Measurements from ENCODE around the gene SOX8.

The SOX8 gene

GRCh38 chr16:968620-969019 lies 12.9 kb upstream of the SOX8 start:
- WGBS (ENCODE audit: insufficient coverage): 96% methylated on average over 7 of the region's 8 CpGs
- Histone ChIP-seq H3K4me1 (ENCODE audit: control extremely low read depth in 1 of 4, control insufficient read depth in 4 of 4, insufficient read depth in 4 of 4, low read length in 3 of 4) (peaks cover 0 to 21% (median 19%) of the 10 kb centered on the region in 4 experiments), H3K27me3 (replicated peaks in 2 of 5; ENCODE audit: control insufficient read depth in 4 of 5, insufficient read depth in 5 of 5, low read length in 4 of 5) (peaks cover 0 to 5% (median 0%) of the 10 kb centered on the region in 5 experiments), H3K27ac (ENCODE audit: insufficient read depth in 1 of 2, low read depth in 1 of 2, low read length in 2 of 2, poor library complexity in 1 of 2, severe bottlenecking in 2 of 2) (no peak overlapping the region), H3K9me3 (ENCODE audit: control extremely low read depth in 1 of 5, control insufficient read depth in 4 of 5, insufficient read depth in 2 of 5, low read depth in 1 of 5, low read length in 4 of 5) (peaks cover 0 to 14% (median 2%) of the 10 kb centered on the region in 5 experiments), H3K4me3 (ENCODE audit: control insufficient read depth in 1 of 7, extremely low read depth in 1 of 7, insufficient read depth in 4 of 7, low read depth in 2 of 7, low read length in 6 of 7) (no peak overlapping the region), H3K36me3 (ENCODE audit: control insufficient read depth in 4 of 4, insufficient read depth in 4 of 4, low read length in 3 of 4) (peaks cover 6 to 29% (median 17%) of the 10 kb centered on the region in 4 experiments)
- ChIA-PET CTCF (no interaction called here), POLR2A (no interaction called here)
- no peak for DNase-seq

- Histone ChIP-seq H3K9me3 (ENCODE audit: control extremely low read depth in 1 of 5, control insufficient read depth in 4 of 5, insufficient read depth in 2 of 5, low read depth in 1 of 5, low read length in 4 of 5) (peaks cover 0 to 14% (median 2%) of the 10 kb centered on the region in 5 experiments), H3K4me1 (ENCODE audit: control extremely low read depth in 1 of 4, control insufficient read depth in 4 of 4, insufficient read depth in 4 of 4, low read length in 3 of 4) (peaks cover 0 to 19% (median 18%) of the 10 kb centered on the region in 4 experiments), H3K36me3 (ENCODE audit: control insufficient read depth in 4 of 4, insufficient read depth in 4 of 4, low read length in 3 of 4) (peaks cover 6 to 29% (median 17%) of the 10 kb centered on the region in 4 experiments), H3K27ac (ENCODE audit: insufficient read depth in 1 of 2, low read depth in 1 of 2, low read length in 2 of 2, poor library complexity in 1 of 2, severe bottlenecking in 2 of 2) (peak overlapping the region in 1 of 2 experiments; percentile 73), H3K4me3 (ENCODE audit: control insufficient read depth in 1 of 7, extremely low read depth in 1 of 7, insufficient read depth in 4 of 7, low read depth in 2 of 7, low read length in 6 of 7) (peak overlapping the region; percentile 69 to 88 (median 78)), H3K27me3 (replicated peaks in 2 of 5; ENCODE audit: control insufficient read depth in 4 of 5, insufficient read depth in 5 of 5, low read length in 4 of 5) (peaks cover 0 to 5% (median 0%) of the 10 kb centered on the region in 5 experiments)
- ChIA-PET POLR2A (no interaction called here), CTCF (no interaction called here)
- no peak for DNase-seq
- 46% methylated on average over 47 of the region's 55 CpGs for WGBS (ENCODE audit: insufficient coverage)
Observed at GRCh38 chr16:969508-970385, 11.8 kb upstream of the SOX8 start.

GRCh38 chr16:970386-970765 lies 11.2 kb upstream of the SOX8 start:
- 0% methylated on average over 40 of the region's 42 CpGs for WGBS (ENCODE audit: insufficient coverage)

GRCh38 chr16:970766-971581 lies 10.6 kb upstream of the SOX8 start, which contains the start of gene LMF1:
Gene LMF1 (minus strand): TSS chr16:970984. CDS start chr16:970980, 4 bp downstream.
- DNase-seq: peak; percentile 82 to 91 (median 87)
- Histone ChIP-seq H3K4me3 (ENCODE audit: control insufficient read depth in 1 of 7, extremely low read depth in 1 of 7, insufficient read depth in 4 of 7, low read depth in 2 of 7, low read length in 6 of 7) (peak within 1 kb of the TSS; percentile 69 to 88 (median 78)), H3K27me3 (replicated peaks in 2 of 5; ENCODE audit: control insufficient read depth in 4 of 5, insufficient read depth in 5 of 5, low read length in 4 of 5) (peaks cover 0 to 5% (median 0%) of the 10 kb centered on the region in 5 experiments), H3K27ac (ENCODE audit: insufficient read depth in 1 of 2, low read depth in 1 of 2, low read length in 2 of 2, poor library complexity in 1 of 2, severe bottlenecking in 2 of 2) (peak within 1 kb of the TSS in 1 of 2 experiments; percentile 73), H3K9me3 (ENCODE audit: control extremely low read depth in 1 of 5, control insufficient read depth in 4 of 5, insufficient read depth in 2 of 5, low read depth in 1 of 5, low read length in 4 of 5) (peaks cover 0 to 6% (median 0%) of the 10 kb centered on the region in 5 experiments), H3K36me3 (ENCODE audit: control insufficient read depth in 4 of 4, insufficient read depth in 4 of 4, low read length in 3 of 4) (peaks cover 6 to 21% (median 15%) of the 10 kb centered on the region in 4 experiments), H3K4me1 (ENCODE audit: control extremely low read depth in 1 of 4, control insufficient read depth in 4 of 4, insufficient read depth in 4 of 4, low read length in 3 of 4) (peaks cover 0 to 20% (median 19%) of the 10 kb centered on the region in 4 experiments)
- ChIA-PET CTCF (no interaction called here), POLR2A (no interaction called here)
- 5% methylated on average over 58 of the region's 71 CpGs for WGBS (ENCODE audit: insufficient coverage)

More at GRCh38 chr16:970386-970765, 11.2 kb upstream of the SOX8 start:
- peak overlapping the region; percentile 69 to 88 (median 78) for H3K4me3 ChIP-seq (ENCODE audit: control insufficient read depth in 1 of 7, extremely low read depth in 1 of 7, insufficient read depth in 4 of 7, low read depth in 2 of 7, low read length in 6 of 7)
- ChIA-PET POLR2A (no interaction called here), CTCF (no interaction called here)
- DNase-seq: no peak
- H3K4me1 ChIP-seq (ENCODE audit: control extremely low read depth in 1 of 4, control insufficient read depth in 4 of 4, insufficient read depth in 4 of 4, low read length in 3 of 4): peaks cover 0 to 19% (median 18%) of the 10 kb centered on the region in 4 experiments
- peaks cover 0 to 10% (median 2%) of the 10 kb centered on the region in 5 experiments for H3K9me3 ChIP-seq (ENCODE audit: control extremely low read depth in 1 of 5, control insufficient read depth in 4 of 5, insufficient read depth in 2 of 5, low read depth in 1 of 5, low read length in 4 of 5)
- H3K27me3 ChIP-seq (replicated peaks in 2 of 5; ENCODE audit: control insufficient read depth in 4 of 5, insufficient read depth in 5 of 5, low read length in 4 of 5): peaks cover 0 to 5% (median 0%) of the 10 kb centered on the region in 5 experiments
- peak overlapping the region in 1 of 2 experiments; percentile 73 for H3K27ac ChIP-seq (ENCODE audit: insufficient read depth in 1 of 2, low read depth in 1 of 2, low read length in 2 of 2, poor library complexity in 1 of 2, severe bottlenecking in 2 of 2)
- peaks cover 6 to 27% (median 17%) of the 10 kb centered on the region in 4 experiments for H3K36me3 ChIP-seq (ENCODE audit: control insufficient read depth in 4 of 4, insufficient read depth in 4 of 4, low read length in 3 of 4)

- 100% methylated on average over 5 of the region's 5 CpGs for WGBS (ENCODE audit: insufficient coverage)
- ChIA-PET POLR2A (no interaction called here), CTCF (no interaction called here)
- H3K36me3 ChIP-seq (ENCODE audit: control insufficient read depth in 4 of 4, insufficient read depth in 4 of 4, low read length in 3 of 4): peaks cover 4 to 16% (median 12%) of the 10 kb centered on the region in 4 experiments
- H3K4me1 ChIP-seq (ENCODE audit: control extremely low read depth in 1 of 4, control insufficient read depth in 4 of 4, insufficient read depth in 4 of 4, low read length in 3 of 4): peaks cover 0 to 25% (median 23%) of the 10 kb centered on the region in 4 experiments
- DNase-seq: no peak
- peaks cover 0 to 5% (median 0%) of the 10 kb centered on the region in 5 experiments for H3K9me3 ChIP-seq (ENCODE audit: control extremely low read depth in 1 of 5, control insufficient read depth in 4 of 5, insufficient read depth in 2 of 5, low read depth in 1 of 5, low read length in 4 of 5)
- H3K27ac ChIP-seq (ENCODE audit: insufficient read depth in 1 of 2, low read depth in 1 of 2, low read length in 2 of 2, poor library complexity in 1 of 2, severe bottlenecking in 2 of 2): no peak overlapping the region
- H3K4me3 ChIP-seq (ENCODE audit: control insufficient read depth in 1 of 7, extremely low read depth in 1 of 7, insufficient read depth in 4 of 7, low read depth in 2 of 7, low read length in 6 of 7): peak overlapping the region in 4 of 7 experiments; percentile 33 to 88 (median 60)
- H3K27me3 ChIP-seq (replicated peaks in 2 of 5; ENCODE audit: control insufficient read depth in 4 of 5, insufficient read depth in 5 of 5, low read length in 4 of 5): peaks cover 0 to 5% (median 0%) of the 10 kb centered on the region in 5 experiments
Observed at GRCh38 chr16:971582-971905, 10.0 kb upstream of the SOX8 start.

GRCh38 chr16:971981-972315 lies 9.6 kb upstream of the SOX8 start:
- H3K9me3 ChIP-seq (ENCODE audit: control extremely low read depth in 1 of 5, control insufficient read depth in 4 of 5, insufficient read depth in 2 of 5, low read depth in 1 of 5, low read length in 4 of 5): peaks cover 0 to 5% (median 0%) of the 10 kb centered on the region in 5 experiments
- WGBS (ENCODE audit: insufficient coverage): 100% methylated on average over 3 of the region's 8 CpGs
- no peak overlapping the region for H3K27ac ChIP-seq (ENCODE audit: insufficient read depth in 1 of 2, low read depth in 1 of 2, low read length in 2 of 2, poor library complexity in 1 of 2, severe bottlenecking in 2 of 2)
- peaks cover 2 to 12% (median 9%) of the 10 kb centered on the region in 4 experiments for H3K36me3 ChIP-seq (ENCODE audit: control insufficient read depth in 4 of 4, insufficient read depth in 4 of 4, low read length in 3 of 4)
- peaks cover 0 to 5% (median 0%) of the 10 kb centered on the region in 5 experiments for H3K27me3 ChIP-seq (replicated peaks in 2 of 5; ENCODE audit: control insufficient read depth in 4 of 5, insufficient read depth in 5 of 5, low read length in 4 of 5)
- H3K4me1 ChIP-seq (ENCODE audit: control extremely low read depth in 1 of 4, control insufficient read depth in 4 of 4, insufficient read depth in 4 of 4, low read length in 3 of 4): peaks cover 0 to 29% (median 23%) of the 10 kb centered on the region in 4 experiments
- DNase-seq: no peak
- ChIA-PET CTCF (interaction anchor here (0.8 kb wide), 1 partner anchor 9 kb away, joined by 3 read pairs; the partner anchor contains the start of gene SOX8), POLR2A (no interaction called here)
- no peak overlapping the region for H3K4me3 ChIP-seq (ENCODE audit: control insufficient read depth in 1 of 7, extremely low read depth in 1 of 7, insufficient read depth in 4 of 7, low read depth in 2 of 7, low read length in 6 of 7)

Measured in common myeloid progenitor, CD34-positive (primary cell).